A549 (cell line): Measurements from ENCODE around the gene P2RX3. TPM values are rescaled to one million over a fixed set of nuclear protein-coding genes. Genes with fewer than 3 reads are reported as not detected.

ENCODE experiments used
- ATAC-seq, 2 experiments: fragments of 200-7000 bp in 1 of 2; fragments of >200 bp in 1 of 2; cut with Nextera tagmentation in 1 of 2; cut with Tn5 transposase in 1 of 2; 3 replicates each; pipeline versions ENCODE4 v1.8.0 to v1.9.1; 2018 to 2020; ENCODE audit warnings: mild to moderate bottlenecking in 1 of 2, moderate library complexity in 1 of 2
- CTCF ChIA-PET: fragments of 300-600 bp; sonication (Branson Sonifier 250); formaldehyde crosslinking; extraction: SDS; loops from one replicate; lab custom pipeline; 2021; ENCODE audit warnings: antibody characterized with exemption, inconsistent platforms; lab: Yijun Ruan, JAX
- POLR2A ChIA-PET: fragments of 350-600 bp; formaldehyde crosslinking; extraction: SDS; loops from one replicate; lab custom pipeline; 2021; ENCODE audit warnings: antibody characterized with exemption, inconsistent platforms; lab: Yijun Ruan, JAX
- DNase-seq, 2 experiments: peaks; one replicate each; pipeline versions ENCODE4 v3.0.0 to v3.0.0-alpha.2; 2011 to 2016; ENCODE audit warnings: low read depth in 1 of 2, low spot score in 1 of 2
- FAIRE-seq: peaks from 2 replicates; lab custom pipeline; 2011; peaks lifted over from hg19 to GRCh38; lab: Jason Lieb, UNC
- H3K27ac ChIP-seq, 2 experiments: fragments of >200 bp; sonication (Bioruptor Twin); formaldehyde crosslinking; 3 replicates each; pipeline ENCODE4 v1.5.1; 2016 to 2017
- H3K4me1 ChIP-seq: fragments of >200 bp; sonication (Bioruptor Twin); formaldehyde crosslinking; 3 replicates; pipeline ENCODE4 v1.6.1; 2016
- H3K4me2 ChIP-seq: fragments of >200 bp; sonication (Bioruptor Twin); formaldehyde crosslinking; 3 replicates; pipeline ENCODE4 v1.6.1; 2016
- H3K4me3 ChIP-seq: fragments of >200 bp; sonication (Bioruptor Twin); formaldehyde crosslinking; 3 replicates; pipeline ENCODE4 v1.5.1; 2016
- H3K9me3 ChIP-seq: fragments of >200 bp; sonication (Bioruptor Twin); formaldehyde crosslinking; 3 replicates; pipeline ENCODE4 v1.6.1; 2016
- BCL3 ChIP-seq: fragments of >200 bp; sonication (Bioruptor Twin); formaldehyde crosslinking; IDR thresholded peaks from 3 replicates; pipeline ENCODE4 v1.6.1; 2016
- BHLHE40 ChIP-seq: IDR thresholded peaks from 2 replicates; pipeline ENCODE4 v1.6.1; 2012; ENCODE audit warnings: low read depth, low read length, inconsistent platforms
- CBX8 ChIP-seq: fragments of 200-600 bp; sonication (generic); IDR thresholded peaks from 2 replicates; pipeline ENCODE4 v1.6.1; 2016
- CEBPB ChIP-seq, 2 experiments: fragments of >200 bp in 1 of 2; sonication (Bioruptor Twin) in 1 of 2; formaldehyde crosslinking in 1 of 2; IDR thresholded peaks; 2 replicates each; pipeline ENCODE4 v1.6.1; 2012 to 2016
- EHMT2 ChIP-seq: fragments of 200-600 bp; sonication (generic); IDR thresholded peaks from 2 replicates; pipeline ENCODE4 v1.6.1; 2016; ENCODE audit warnings: antibody characterized with exemption, low read depth, mild to moderate bottlenecking, moderate library complexity
- EP300 ChIP-seq, 2 experiments: fragments of >200 bp; sonication (Bioruptor Twin); formaldehyde crosslinking; IDR thresholded peaks; 2 replicates in 1 of 2; 3 replicates in 1 of 2; pipeline ENCODE4 v1.6.1; 2016 to 2017
- FOSB ChIP-seq: fragments of 250-450 bp; sonication (Bioruptor Pico); IDR thresholded peaks from 2 replicates; pipeline ENCODE4 v1.5.0; 2020; ENCODE audit warnings: mild to moderate bottlenecking, moderate library complexity
- FOSL2 ChIP-seq, 2 experiments: fragments of 450-650 bp in 1 of 2; fragments of >200 bp in 1 of 2; sonication (Bioruptor Twin) in 1 of 2; formaldehyde crosslinking; IDR thresholded peaks; 2 replicates each; pipeline versions ENCODE4 v1.5.0 to v1.6.1; 2016 to 2020; ENCODE audit warnings: mild to moderate bottlenecking in 1 of 2, moderate library complexity in 1 of 2
- GATA3 ChIP-seq: IDR thresholded peaks from 2 replicates; pipeline ENCODE4 v1.6.1; 2012; ENCODE audit warnings: borderline replicate concordance
- HEYL ChIP-seq: fragments of 250-450 bp; sonication (Bioruptor Pico); IDR thresholded peaks from 2 replicates; pipeline ENCODE4 v1.8.0; 2021; ENCODE audit warnings: mild to moderate bottlenecking, moderate library complexity
- HMGXB4 ChIP-seq: fragments of 250-450 bp; sonication (Bioruptor Pico); IDR thresholded peaks from 2 replicates; pipeline ENCODE4 v1.5.0; 2021; ENCODE audit warnings: mild to moderate bottlenecking, moderate library complexity, borderline replicate concordance
- HOXB13 ChIP-seq: fragments of 250-450 bp; sonication (Bioruptor Pico); IDR thresholded peaks from 2 replicates; pipeline ENCODE4 v1.5.0; 2020; ENCODE audit warnings: low read depth, mild to moderate bottlenecking, moderate library complexity
- JUN ChIP-seq, 2 experiments: fragments of >200 bp; sonication (Bioruptor Twin); formaldehyde crosslinking; IDR thresholded peaks; 2 replicates in 1 of 2; 3 replicates in 1 of 2; pipeline ENCODE4 v1.6.1; 2016 to 2017
- JUNB ChIP-seq: fragments of >200 bp; sonication (Bioruptor Twin); formaldehyde crosslinking; IDR thresholded peaks from 2 replicates; pipeline ENCODE4 v1.6.1; 2016
- KDM1A ChIP-seq: fragments of 200-600 bp; sonication (generic); IDR thresholded peaks from 2 replicates; pipeline ENCODE4 v1.6.1; 2016; ENCODE audit warnings: low read depth, mild to moderate bottlenecking
- MAFK ChIP-seq: fragments of 450-650 bp; IDR thresholded peaks from 2 replicates; pipeline ENCODE4 v1.6.1; 2014; ENCODE audit not compliant: partially characterized antibody
- MAZ ChIP-seq: fragments of 150-350 bp; IDR thresholded peaks from 2 replicates; pipeline ENCODE4 v1.6.1; 2014; ENCODE audit warnings: antibody characterized with exemption, low read depth, low read length, borderline replicate concordance
- NPAS2 ChIP-seq: fragments of 250-450 bp; sonication (Bioruptor Pico); IDR thresholded peaks from 2 replicates; pipeline ENCODE4 v1.8.0; 2022; ENCODE audit warnings: mild to moderate bottlenecking, moderate library complexity, borderline replicate concordance
- PHF8 ChIP-seq: fragments of 200-600 bp; sonication (generic); IDR thresholded peaks from 2 replicates; pipeline ENCODE4 v1.6.1; 2016; ENCODE audit warnings: low read depth, mild to moderate bottlenecking, antibody characterized with exemption, moderate library complexity, borderline replicate concordance
- POLR2A ChIP-seq: IDR thresholded peaks from 2 replicates; pipeline ENCODE4 v1.6.1; 2012; ENCODE audit warnings: mild to moderate bottlenecking, low read length
- RARB ChIP-seq: fragments of 250-450 bp; sonication (Bioruptor Pico); IDR thresholded peaks from 2 replicates; pipeline ENCODE4 v1.8.0; 2021; ENCODE audit warnings: mild to moderate bottlenecking, moderate library complexity
- RCOR1 ChIP-seq: fragments of 150-350 bp; IDR thresholded peaks from 2 replicates; pipeline ENCODE4 v1.6.1; 2014; ENCODE audit warnings: antibody characterized with exemption, low read length, low read depth
- RNF2 ChIP-seq: fragments of 200-600 bp; sonication (generic); IDR thresholded peaks from 2 replicates; pipeline ENCODE4 v1.6.1; 2016; ENCODE audit warnings: low read depth, mild to moderate bottlenecking, antibody characterized with exemption, moderate library complexity, borderline replicate concordance
- TP53 ChIP-seq: fragments of 250-450 bp; sonication (Bioruptor Pico); IDR thresholded peaks from 2 replicates; pipeline ENCODE4 v1.5.0; 2021; ENCODE audit warnings: mild to moderate bottlenecking, moderate library complexity
- USF2 ChIP-seq: fragments of 450-650 bp; IDR thresholded peaks from 2 replicates; pipeline ENCODE4 v1.6.1; 2014; ENCODE audit warnings: antibody characterized with exemption
- ZNF302 ChIP-seq: fragments of 250-450 bp; sonication (Bioruptor Pico); IDR thresholded peaks from 2 replicates; pipeline ENCODE4 v1.9.0; 2021; ENCODE audit warnings: inconsistent platforms, mild to moderate bottlenecking, moderate library complexity
- ZSCAN20 ChIP-seq: fragments of 250-450 bp; sonication (Bioruptor Pico); IDR thresholded peaks from 2 replicates; pipeline ENCODE4 v1.8.0; 2022; ENCODE audit warnings: mild to moderate bottlenecking, moderate library complexity
- WGBS: methylation state at CpG from one replicate; pipeline ENCODE4 v1.1.6; 2017; ENCODE audit errors: missing lambda C conversion rate; 5-methylcytosine and 5-hydroxymethylcytosine counted together
- polyA plus RNA-seq, 4 experiments: library from polyadenylated mRNA; depleted of rRNA in 3 of 4; stranded (reverse); fragments of >200 nt; fragmentation: RNase III in 1 of 4; extraction: RNeasy Plus Mini Kit Qiagen cat#74134 plus additional on column Dnase treatment in 1 of 4; gene quantifications; 2 replicates in 3 of 4; 3 replicates in 1 of 4; pipeline ENCODE4 v1.2.3, GENCODE V29; 2011 to 2017

Gene P2RX3
- polyA plus RNA-seq, 2 of the 4 experiments (the other 2 are of a cell fraction) = 0.05 to 0.37 TPM

GRCh38 chr11:57405271-57405860 is 67.2 kb downstream of the P2RX3 start:
- no peak for TF ChIP-seq NPAS2 (CRISPR knock-in tag)
- TF ChIP-seq RARB (CRISPR knock-in tag) = no peak
- TF ChIP-seq GATA3 = no peak
- TF ChIP-seq USF2 = no peak
- TF ChIP-seq ZNF302 (CRISPR knock-in tag) = no peak
- no peak for TF ChIP-seq HEYL (CRISPR knock-in tag)
- TF ChIP-seq BHLHE40 = no peak
- TF ChIP-seq MAFK = no peak
- no peak for TF ChIP-seq RNF2
- FAIRE-seq = no peak
- WGBS = 60% methylated on average over 4 of the region's 4 CpGs
- Histone ChIP-seq H3K4me2 (0 out of 3 replicates have a peak overlapping the region, but pooled peaks have one; percentile 53), H3K4me3 (no peak overlapping the region), H3K4me1 (peaks cover 33% of the 10 kb centered on the region), H3K9me3 (no peaks in the 10 kb centered on the region), H3K27ac (peak overlapping the region; percentile 7 to 72; a peak in 5 of 6 replicates)
- ChIA-PET POLR2A (no interaction called here), CTCF (interaction anchor here (1.0 to 2.3 kb wide), 5 partner anchors 11 to 163 kb away, joined by 3 to 6 read pairs (median 3); no protein-coding TSS in a partner anchor)
- ATAC-seq = no peak
- DNase-seq = no peak

GRCh38 chr11:57406337-57406904 is 68.3 kb downstream of the P2RX3 start:
- WGBS = 45% methylated on average over 4 of the region's 4 CpGs
- ChIA-PET CTCF (interaction anchor here (0.8 to 2.3 kb wide), 6 partner anchors 11 to 162 kb away, joined by 3 to 6 read pairs (median 4); no protein-coding TSS in a partner anchor), POLR2A (no interaction called here)
- peaks cover 33% of the 10 kb centered on the region for H3K4me1 ChIP-seq
- no peak overlapping the region for H3K4me3 ChIP-seq
- H3K27ac ChIP-seq = peak overlapping the region; percentile 7 to 72; a peak in 4 of 6 replicates
- DNase-seq (no peak), FAIRE-seq (no peak), ATAC-seq (no peak; a peak in 2 of 6 replicates)
- peak overlapping the region; percentile 53 for H3K4me2 ChIP-seq
- H3K9me3 ChIP-seq = no peaks in the 10 kb centered on the region
- TF ChIP-seq PHF8 (no peak), HMGXB4 (CRISPR knock-in tag) (no peak), CEBPB (IDR thresholded peaks at IDR 0.05) (no peak), MAZ (no peak), JUN (IDR thresholded peaks at IDR 0.05) (no peak), RARB (CRISPR knock-in tag) (no peak), HEYL (CRISPR knock-in tag) (no peak), EHMT2 (no peak)
- TF ChIP-seq, all 56 proteins: peak for 0

- H3K27ac ChIP-seq = peak overlapping the region in 1 of 2 experiments; percentile 72; a peak in 4 of 6 replicates
- POLR2A ChIA-PET = no interaction called here
- ATAC-seq = no peak
- 76% methylated on average over 9 of the region's 9 CpGs for WGBS
- TF ChIP-seq FOSB (CRISPR knock-in tag) (no peak), PHF8 (no peak), EP300 (IDR thresholded peaks at IDR 0.05) (no peak), KDM1A (no peak), ZSCAN20 (CRISPR knock-in tag) (no peak), CBX8 (no peak), POLR2A (no peak), BCL3 (no peak), HOXB13 (no peak), TP53 (CRISPR knock-in tag) (no peak), FOSL2 (IDR thresholded peaks at IDR 0.05) (no peak), FOSL2 (CRISPR knock-in tag; IDR thresholded peaks at IDR 0.05) (no peak), BHLHE40 (no peak), JUNB (no peak), RARB (CRISPR knock-in tag) (no peak), RCOR1 (no peak)
- peaks cover 27% of the 10 kb centered on the region for H3K4me1 ChIP-seq
- no peaks in the 10 kb centered on the region for H3K9me3 ChIP-seq
- CTCF ChIA-PET = interaction anchor here (0.8 to 2.3 kb wide), 5 partner anchors 10 to 51 kb away, joined by 3 to 6 read pairs (median 4); no protein-coding TSS in a partner anchor
- DNase-seq = no peak
- H3K4me2 ChIP-seq = peak overlapping the region; percentile 53
- no peak overlapping the region for H3K4me3 ChIP-seq
- no peak for FAIRE-seq
These were observed 69.1 kb downstream of the P2RX3 start for GRCh38 chr11:57407010-57407920.
